GM18507 (cell line): ENCODE measurements around the gene DPCD.

Experiments
- DNase-seq: peaks from one replicate; pipeline ENCODE4 v3.0.0; 2011; ENCODE audit warnings: low read depth; ENCODE audit not compliant: insufficient read length; ENCODE audit errors: extremely low spot score
- FAIRE-seq: peaks from 2 replicates; lab custom pipeline; 2011; peaks lifted over from hg19 to GRCh38; lab: Jason Lieb, UNC

Gene DPCD

GRCh38 chr10:101587725-101588653, at the start of gene DPCD, which contains the start of gene POLL:
TSS of gene DPCD (plus strand) at chr10:101588321. CDS start at chr10:101588337, 16 bp downstream.
TSS of gene POLL (minus strand) at chr10:101588257. CDS start at chr10:101587360, 897 bp downstream.
- FAIRE-seq: peak; percentile 99
- DNase-seq: peak; percentile 98

GRCh38 chr10:101538446-101538845, 49.7 kb upstream of the DPCD start:
- FAIRE-seq (no peak), DNase-seq (no peak)

GRCh38 chr10:101545898-101546297, 42.2 kb upstream of the DPCD start:
- DNase-seq (no peak), FAIRE-seq (no peak)

- DNase-seq (no peak), FAIRE-seq (no peak)
Measured at GRCh38 chr10:101550965-101551364, 37.2 kb upstream of the DPCD start.

- DNase-seq: no peak
- no peak for FAIRE-seq
Measured at GRCh38 chr10:101552442-101552841, 35.7 kb upstream of the DPCD start.

- DNase-seq: no peak
- no peak for FAIRE-seq
Measured at GRCh38 chr10:101557541-101557940, 30.6 kb upstream of the DPCD start.

GRCh38 chr10:101558204-101558603, 29.9 kb upstream of the DPCD start:
- no peak for FAIRE-seq

GRCh38 chr10:101558671-101559595, 29.2 kb upstream of the DPCD start:
- DNase-seq: no peak
- FAIRE-seq: no peak

More at GRCh38 chr10:101558204-101558603, 29.9 kb upstream of the DPCD start:
- DNase-seq: no peak

- FAIRE-seq (no peak), DNase-seq (no peak)
Measured at GRCh38 chr10:101559596-101560297, 28.4 kb upstream of the DPCD start.

- no peak for FAIRE-seq
Measured at GRCh38 chr10:101560298-101561067, 27.6 kb upstream of the DPCD start.

GRCh38 chr10:101561068-101561915, 26.8 kb upstream of the DPCD start:
- FAIRE-seq: no peak
- DNase-seq: no peak

More at GRCh38 chr10:101560298-101561067, 27.6 kb upstream of the DPCD start:
- DNase-seq: no peak

- DNase-seq: no peak
- no peak for FAIRE-seq
Measured at GRCh38 chr10:101562231-101562630, 25.9 kb upstream of the DPCD start.

- FAIRE-seq: no peak
- DNase-seq: no peak
Measured at GRCh38 chr10:101563007-101563406, 25.1 kb upstream of the DPCD start.

GRCh38 chr10:101563497-101564040, 24.6 kb upstream of the DPCD start:
- no peak for FAIRE-seq
- DNase-seq: no peak

- FAIRE-seq (no peak), DNase-seq (no peak)
Measured at GRCh38 chr10:101564490-101564991, 23.6 kb upstream of the DPCD start.

- DNase-seq: no peak
- no peak for FAIRE-seq
Measured at GRCh38 chr10:101565370-101565900, 22.7 kb upstream of the DPCD start.

- FAIRE-seq (no peak), DNase-seq (no peak)
Measured at GRCh38 chr10:101565936-101566332, 22.2 kb upstream of the DPCD start.
